ENCODE measurements around the gene VDR.
"Not testable (repeated sequence)": the region's sequence is repeated elsewhere in the genome, so short reads cannot be mapped to it uniquely, and the experiment has no call there.

Gene VDR

DNA sequence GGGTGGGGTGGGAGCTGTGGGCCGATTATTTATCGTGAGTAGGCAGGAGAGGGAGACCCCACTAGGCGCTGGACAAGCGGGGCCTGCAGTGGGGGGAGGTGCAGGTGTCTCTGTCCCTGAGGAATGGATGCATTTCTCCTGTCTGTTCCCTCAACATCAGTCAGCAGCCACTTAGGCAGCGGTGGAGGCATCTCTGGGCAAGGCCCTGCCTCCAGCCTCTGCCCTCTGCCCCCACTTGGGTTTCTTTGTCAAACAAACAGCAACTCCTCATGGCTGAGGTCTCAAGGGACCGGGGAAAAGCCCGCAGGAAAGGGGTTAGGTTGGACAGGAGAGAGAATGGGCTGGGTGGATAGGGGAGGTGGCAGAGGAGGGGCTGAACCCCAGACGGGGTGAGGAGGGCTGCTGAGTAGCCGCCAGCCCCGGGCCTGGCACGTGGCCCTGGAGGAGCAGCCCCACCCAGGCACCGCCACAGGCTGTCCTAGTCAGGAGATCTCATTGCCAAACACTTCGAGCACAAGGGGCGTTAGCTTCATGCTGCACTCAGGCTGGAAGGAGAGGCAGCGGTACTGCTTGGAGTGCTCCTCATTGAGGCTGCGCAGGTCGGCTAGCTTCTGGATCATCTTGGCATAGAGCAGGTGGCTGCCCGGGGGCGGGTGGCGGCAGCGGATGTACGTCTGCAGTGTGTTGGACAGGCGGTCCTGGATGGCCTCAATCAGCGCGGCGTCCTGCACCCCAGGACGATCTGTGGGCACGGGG lies 60.4 kb downstream of the VDR start:
- FAIRE-seq = no peak

DNA sequence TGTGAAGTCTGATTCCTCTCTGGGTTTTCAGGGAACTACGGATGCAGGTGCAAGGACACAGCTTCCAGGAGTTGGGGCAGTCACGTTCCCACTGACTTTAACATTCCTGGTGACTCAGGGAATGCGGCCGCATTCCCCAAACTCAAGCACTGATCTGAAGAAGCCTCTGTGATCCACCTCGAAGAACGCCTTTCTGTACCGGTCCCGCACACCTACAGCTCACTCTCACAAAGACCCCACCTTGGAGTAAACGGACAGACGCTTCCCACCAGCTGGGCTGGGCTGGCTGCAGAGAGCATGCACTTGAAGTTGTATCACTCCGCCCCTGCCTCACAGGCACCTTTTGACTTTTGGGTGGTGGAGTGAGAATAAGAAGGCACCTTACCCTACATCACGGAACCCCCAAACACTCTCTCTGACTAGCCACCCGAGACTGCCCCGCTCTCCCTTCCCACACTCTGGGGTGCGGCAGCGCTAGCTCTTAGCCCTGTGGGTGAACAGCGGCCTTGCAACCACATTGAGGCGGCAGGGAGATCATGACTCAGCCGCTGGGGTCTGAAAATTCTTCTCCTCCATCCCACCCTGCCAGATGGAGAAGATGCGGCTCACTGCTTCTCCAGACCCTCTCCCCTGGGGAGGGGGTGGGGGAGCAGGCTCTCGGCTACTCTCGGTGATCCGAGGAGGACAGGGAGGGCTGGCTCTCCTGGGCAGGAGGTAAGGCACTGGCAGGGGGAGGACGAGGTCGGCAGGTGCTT lies 61.4 kb downstream of the VDR start:
- no peak for FAIRE-seq

GRCh38 chr12:47842543-47842942 lies 62.3 kb downstream of the VDR start:
- FAIRE-seq = not testable (repeated sequence)

GRCh38 chr12:47841910-47842309 lies 62.9 kb downstream of the VDR start:
- no peak for FAIRE-seq

DNA sequence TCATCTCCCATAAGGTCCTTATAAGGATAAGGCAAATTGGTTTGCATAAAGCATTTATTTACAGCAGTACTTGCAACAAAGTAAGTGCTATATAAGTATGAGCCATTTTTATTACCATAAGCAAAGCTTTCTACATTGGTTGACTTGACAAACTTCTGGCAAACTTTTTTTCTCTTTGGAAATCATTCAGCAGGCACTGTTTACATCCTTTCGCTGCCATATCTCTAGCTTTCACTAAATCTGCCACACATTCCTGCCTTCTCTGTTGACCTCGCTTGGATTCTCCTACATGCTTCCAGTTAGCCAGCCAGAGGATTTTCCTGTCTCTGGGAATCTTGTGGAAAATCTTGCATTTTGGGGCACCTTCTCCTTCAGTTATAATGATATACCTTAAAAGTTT lies 63.3 kb downstream of the VDR start:
- FAIRE-seq = no peak

DNA sequence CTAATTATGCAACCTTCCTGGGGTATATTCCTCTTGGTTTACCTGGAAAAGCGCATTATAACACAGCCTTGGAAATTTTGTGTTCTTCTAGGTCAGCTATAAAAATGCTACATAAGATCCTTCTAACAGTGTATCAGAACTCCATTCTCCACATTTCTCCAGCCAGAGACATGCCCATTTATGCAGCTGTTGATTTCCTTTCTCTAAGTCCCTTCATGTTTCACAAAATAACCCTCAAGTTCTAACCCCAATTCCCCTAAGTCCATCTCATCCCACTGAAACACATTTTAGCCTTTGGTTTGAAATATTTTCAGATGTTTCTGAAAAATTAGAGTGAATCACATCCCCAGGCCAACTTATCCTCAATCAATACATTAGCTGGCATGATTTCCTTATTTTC lies 64.2 kb downstream of the VDR start:
- no peak for FAIRE-seq

DNA sequence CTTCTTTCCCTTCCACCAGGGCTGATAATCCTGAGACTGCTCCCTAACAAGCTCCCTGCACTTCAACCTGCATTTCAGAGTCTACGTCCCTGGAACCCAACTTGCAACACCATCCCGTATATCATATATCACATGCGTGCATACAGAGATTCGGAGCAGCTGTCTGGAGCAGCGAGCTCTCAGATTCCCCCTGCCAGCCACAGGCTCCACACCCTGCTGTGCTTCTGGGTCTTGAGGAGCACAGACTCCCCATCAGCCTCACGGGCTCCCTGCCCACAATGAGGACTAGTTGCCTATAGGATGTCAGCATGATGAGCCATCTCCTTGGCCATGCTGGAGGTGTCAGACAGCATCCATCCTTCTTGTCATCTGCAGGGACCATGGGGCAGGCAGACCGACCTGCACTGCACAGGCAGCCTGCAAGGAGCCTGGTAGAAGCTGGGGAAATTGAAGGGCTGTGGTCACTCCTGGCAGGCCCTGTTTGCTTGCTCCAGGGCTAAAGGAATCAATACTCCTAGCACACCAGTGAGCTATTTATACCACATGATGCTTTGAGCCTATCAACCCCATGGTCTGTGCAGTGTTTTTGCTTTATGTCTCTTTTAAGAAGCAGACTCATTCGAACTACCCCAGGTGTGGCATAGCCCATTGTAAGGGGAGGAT lies 65.4 kb downstream of the VDR start:
- no peak for FAIRE-seq

- FAIRE-seq = no peak
Measured at GRCh38 chr12:47838286-47838931, 66.4 kb downstream of the VDR start.

GRCh38 chr12:47837190-47838171 lies 67.3 kb downstream of the VDR start:
- no peak for FAIRE-seq

DNA sequence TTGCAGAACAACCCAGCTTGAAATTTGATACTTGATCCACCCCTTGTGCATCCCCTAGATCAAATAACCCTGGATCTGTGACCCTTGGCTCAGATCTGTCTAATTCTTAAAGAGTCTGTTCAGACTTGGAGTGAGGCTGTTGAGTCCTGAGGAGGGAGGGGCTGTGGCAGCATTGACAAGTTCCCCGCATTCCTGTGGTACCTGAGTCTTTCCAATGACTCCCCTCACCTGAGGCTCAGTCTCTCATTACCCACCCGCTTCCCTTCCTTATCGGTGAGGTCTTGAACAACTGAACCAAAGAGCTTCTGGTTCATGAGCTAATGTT lies 69.0 kb downstream of the VDR start:
- FAIRE-seq = no peak

DNA sequence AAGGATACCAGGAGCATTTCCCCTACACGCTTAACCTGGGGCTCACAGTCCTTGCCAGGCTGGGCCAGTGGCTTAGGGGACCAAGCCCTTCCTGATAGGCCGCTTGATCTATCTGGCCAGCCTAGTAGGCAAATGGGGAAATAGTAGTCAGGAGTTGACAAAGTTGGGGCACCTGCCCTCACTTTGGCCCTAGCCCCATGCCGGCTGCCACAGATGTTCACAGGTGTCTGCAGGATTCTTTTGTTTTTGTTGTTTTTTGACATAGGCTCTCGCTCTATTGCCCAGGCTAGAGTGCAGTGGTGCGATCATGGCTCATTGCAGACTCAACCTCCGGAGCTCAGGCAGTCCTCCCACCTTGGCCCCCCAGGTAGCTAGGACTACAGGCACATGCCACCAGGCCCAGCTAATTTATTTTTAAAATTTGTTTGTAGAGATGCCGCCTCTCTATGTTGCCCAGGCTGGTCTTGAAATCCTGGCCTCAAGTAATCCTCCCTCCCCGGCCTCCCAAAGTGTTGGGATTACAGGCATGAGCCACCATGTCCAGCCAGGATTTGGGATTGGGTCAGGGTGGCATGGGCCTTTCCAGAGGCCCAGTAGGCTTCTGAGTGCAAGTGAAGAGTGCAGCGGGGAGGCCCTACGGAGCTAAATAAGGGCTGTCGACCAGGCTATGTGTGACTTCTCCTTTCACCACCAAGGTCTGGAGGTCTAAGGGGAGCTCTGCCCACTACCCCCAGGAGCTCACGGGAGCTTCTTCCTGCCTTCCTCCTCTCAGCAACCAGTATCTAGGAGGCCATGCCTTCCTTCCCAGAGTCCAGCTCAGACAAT lies 69.6 kb downstream of the VDR start:
- FAIRE-seq = no peak

- no peak for FAIRE-seq
Measured at GRCh38 chr12:47834199-47834903, 70.4 kb downstream of the VDR start.

DNA sequence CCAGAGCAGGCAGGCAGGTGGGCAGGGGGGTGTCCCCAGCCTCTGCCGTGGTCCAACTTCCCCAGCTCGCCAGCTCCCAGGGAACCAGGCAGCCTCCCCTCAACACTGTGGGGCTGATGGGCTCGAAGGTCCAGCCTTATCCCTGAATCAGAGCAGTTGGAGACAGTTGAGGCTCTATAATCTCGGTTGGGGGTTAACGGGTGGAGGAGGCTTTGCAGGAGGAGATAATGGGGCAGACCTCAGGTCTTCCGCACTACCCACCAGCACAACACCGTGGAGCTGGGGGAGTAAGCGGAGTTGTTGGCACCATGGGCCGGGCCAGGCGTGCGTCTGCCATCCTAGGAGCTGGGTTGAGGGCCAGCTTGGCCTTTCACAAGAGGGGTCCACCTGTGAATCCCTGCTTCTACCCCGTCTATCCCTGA lies 71.2 kb downstream of the VDR start:
- no peak for FAIRE-seq

DNA sequence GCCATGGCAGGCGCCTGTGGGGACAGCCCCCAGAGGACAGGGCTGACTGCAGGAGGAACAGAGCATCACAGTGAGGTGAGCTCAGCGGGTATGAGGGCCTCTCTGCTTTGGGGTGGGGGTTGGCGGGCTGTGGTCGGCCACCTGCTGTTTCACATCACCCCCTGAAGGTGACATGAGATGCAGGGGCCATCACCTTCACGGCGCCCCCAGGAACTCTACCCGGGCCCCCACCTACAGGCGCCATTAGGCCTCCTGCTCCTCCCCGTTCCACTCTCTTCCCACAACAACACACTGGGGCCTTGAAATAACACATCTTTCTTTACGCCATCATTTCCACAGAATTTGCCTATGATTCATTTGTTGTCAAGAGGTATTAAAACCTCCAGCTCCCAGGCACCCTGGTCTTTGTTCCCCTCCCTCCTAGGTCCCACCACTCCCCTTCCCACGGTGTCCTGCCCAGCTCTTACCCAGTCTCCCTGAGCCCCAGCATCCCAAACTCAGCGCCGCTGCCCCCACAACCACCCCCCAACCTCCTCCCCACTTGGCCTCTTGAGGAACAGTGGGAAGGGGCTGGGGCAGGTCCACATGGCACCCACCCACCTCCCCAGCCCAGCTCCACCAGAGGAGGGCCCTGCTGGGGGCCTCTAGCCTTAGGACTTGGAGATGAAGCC lies 72.4 kb downstream of the VDR start:
- FAIRE-seq = no peak

- FAIRE-seq = no peak
Measured at GRCh38 chr12:47829584-47829983, 75.2 kb downstream of the VDR start.

GRCh38 chr12:47828976-47829482 lies 75.8 kb downstream of the VDR start:
- no peak for FAIRE-seq

DNA sequence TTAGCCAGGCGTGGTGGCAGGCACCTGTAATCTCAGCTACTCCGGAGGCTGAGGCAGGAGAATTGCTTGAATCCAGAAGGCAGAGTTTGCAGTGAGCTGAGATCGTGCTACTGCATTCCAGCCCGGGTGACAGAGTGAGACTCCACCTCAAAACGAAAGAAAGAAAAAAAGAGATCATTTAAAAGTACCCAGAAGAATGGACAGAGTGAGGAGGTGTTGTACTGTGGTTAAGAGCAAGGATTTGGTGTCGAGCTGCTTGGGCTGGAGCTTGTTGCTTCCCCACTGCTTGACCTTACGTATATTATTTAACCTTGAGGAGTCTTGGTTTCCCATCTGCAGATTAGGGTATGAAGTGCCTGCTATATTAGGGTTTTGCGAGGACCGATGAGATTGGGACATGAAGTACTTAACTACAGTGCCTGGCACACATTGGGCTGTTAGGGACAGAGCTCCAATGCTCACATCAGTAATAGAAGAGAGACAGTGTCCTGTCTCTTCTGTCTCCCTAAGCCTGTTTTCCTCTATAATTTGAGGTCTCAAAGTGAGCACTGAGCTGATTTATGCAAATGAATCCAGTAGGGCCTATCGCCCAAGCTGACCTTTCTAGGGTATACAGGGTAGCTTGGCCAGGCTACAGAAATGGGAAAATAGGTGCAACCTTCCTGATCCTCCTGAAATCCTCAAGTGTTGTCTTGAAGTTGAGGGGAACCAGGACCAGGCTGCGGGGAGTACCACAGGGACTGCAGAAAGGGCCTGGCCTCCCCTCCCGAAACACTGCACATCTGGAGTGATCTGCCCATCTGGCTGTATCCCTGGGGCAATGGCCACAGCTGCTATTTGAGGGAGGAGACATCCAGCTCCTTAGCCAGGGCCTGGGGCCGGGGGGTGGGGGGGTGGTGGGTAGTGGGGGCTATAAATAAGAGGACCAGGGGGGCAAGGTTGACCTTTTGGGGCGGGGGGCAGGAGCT lies 76.5 kb downstream of the VDR start:
- FAIRE-seq = no peak

DNA sequence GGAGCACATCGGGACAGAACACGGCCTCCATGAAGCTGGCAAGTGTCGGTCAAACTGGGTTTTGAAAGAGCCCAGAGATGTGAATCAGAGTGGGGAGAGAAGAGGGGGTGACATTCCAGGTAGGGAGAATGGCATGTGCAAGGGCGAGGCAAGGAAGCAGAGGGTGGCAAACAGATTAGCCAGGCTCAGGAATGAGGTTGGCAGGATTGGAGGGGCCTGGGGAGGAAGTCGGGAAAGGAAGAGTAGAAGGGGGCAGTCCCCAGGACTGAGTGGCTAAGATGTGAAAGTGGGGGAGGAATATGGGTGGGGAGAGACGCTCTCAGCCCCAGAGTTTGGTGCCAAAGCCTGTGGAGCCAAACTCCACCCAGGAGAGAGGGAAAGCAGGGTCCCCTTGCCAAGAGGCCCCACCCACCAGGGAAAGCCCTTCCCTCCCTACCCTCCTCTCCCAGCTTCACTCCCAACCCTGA lies 79.6 kb downstream of the VDR start:
- no peak for FAIRE-seq

All from endometrium (tissue), 2 donors.